AG04450 (cell line): ENCODE data around the gene LDHA. TPM values are rescaled to one million over a fixed set of nuclear protein-coding genes. Genes with fewer than 3 reads are reported as not detected.

Experiments
- CTCF ChIA-PET: fragments of 300-600, 350-600 bp; formaldehyde crosslinking; extraction: SDS; loops from one replicate; lab custom pipeline; 2022; ENCODE audit warnings: antibody characterized with exemption, inconsistent platforms; lab: Charles Lee
- POLR2A ChIA-PET: fragments of 350-600 bp; formaldehyde crosslinking; extraction: SDS; loops from one replicate; lab custom pipeline; 2021; ENCODE audit warnings: antibody characterized with exemption, inconsistent platforms; lab: Yijun Ruan, JAX
- DNase-seq: peaks from one replicate; pipeline ENCODE4 v3.0.0-alpha.2; 2011; ENCODE audit warnings: low read depth, low spot score
- H3K27ac ChIP-seq: one replicate; pipeline ENCODE4 v1.5.1; 2012; ENCODE audit warnings: low read depth, low read length, control low read depth
- H3K27me3 ChIP-seq: one replicate; pipeline ENCODE4 v1.6.0; 2012; ENCODE audit warnings: low read length; ENCODE audit not compliant: control insufficient read depth, insufficient read depth
- H3K4me3 ChIP-seq: 2 replicates; pipeline ENCODE4 v1.5.1; 2011; ENCODE audit warnings: mild to moderate bottlenecking, low read depth, low read length, control low read depth
- H3K9me3 ChIP-seq: 2 replicates; pipeline ENCODE4 v1.5.1; 2012; ENCODE audit warnings: low read length; ENCODE audit not compliant: control insufficient read depth, insufficient read depth
- polyA plus RNA-seq: library from polyadenylated mRNA; depleted of rRNA; stranded (reverse); fragments of >200 nt; gene quantifications from 2 replicates; pipeline ENCODE4 v1.2.3, GENCODE V29; 2011
- TF ChIP-seq, protein P1 (sequence below): IDR thresholded peaks from 2 replicates; pipeline ENCODE4 v1.5.1; 2011; ENCODE audit warnings: low read depth, low read length, control low read depth, inconsistent platforms

Gene LDHA
- polyA plus RNA-seq, 1 experiment, result 887 TPM

DNA sequence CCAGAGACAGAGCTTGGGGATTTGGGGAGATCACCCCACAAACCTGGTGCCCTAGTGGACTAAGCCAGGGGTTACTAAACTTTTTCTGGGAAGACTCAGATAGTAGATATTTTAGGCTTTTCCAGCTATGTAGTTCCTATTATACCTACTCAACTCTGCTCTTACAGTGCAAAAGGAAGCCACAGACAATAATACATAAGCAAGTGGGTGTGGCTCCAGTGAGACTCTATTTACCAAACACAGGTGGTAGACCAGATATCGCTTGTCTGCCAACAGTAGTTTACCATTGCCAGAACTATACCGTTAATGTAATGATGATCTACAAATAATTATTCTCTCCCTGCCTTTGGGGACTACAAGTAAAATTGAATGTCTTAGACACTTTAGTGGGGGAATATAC, 24.7 kb downstream of the LDHA start:
- no peak overlapping the region for H3K27ac ChIP-seq
- CTCF ChIA-PET, result no interaction called here
- H3K4me3 ChIP-seq, result no peak overlapping the region
- no peaks in the 10 kb centered on the region for H3K9me3 ChIP-seq
- POLR2A ChIA-PET, result no interaction called here
- no peak for DNase-seq
- TF ChIP-seq, protein P1, sequence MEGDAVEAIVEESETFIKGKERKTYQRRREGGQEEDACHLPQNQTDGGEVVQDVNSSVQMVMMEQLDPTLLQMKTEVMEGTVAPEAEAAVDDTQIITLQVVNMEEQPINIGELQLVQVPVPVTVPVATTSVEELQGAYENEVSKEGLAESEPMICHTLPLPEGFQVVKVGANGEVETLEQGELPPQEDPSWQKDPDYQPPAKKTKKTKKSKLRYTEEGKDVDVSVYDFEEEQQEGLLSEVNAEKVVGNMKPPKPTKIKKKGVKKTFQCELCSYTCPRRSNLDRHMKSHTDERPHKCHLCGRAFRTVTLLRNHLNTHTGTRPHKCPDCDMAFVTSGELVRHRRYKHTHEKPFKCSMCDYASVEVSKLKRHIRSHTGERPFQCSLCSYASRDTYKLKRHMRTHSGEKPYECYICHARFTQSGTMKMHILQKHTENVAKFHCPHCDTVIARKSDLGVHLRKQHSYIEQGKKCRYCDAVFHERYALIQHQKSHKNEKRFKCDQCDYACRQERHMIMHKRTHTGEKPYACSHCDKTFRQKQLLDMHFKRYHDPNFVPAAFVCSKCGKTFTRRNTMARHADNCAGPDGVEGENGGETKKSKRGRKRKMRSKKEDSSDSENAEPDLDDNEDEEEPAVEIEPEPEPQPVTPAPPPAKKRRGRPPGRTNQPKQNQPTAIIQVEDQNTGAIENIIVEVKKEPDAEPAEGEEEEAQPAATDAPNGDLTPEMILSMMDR, result no peak
- H3K27me3 ChIP-seq, result no peaks in the 10 kb centered on the region

DNA sequence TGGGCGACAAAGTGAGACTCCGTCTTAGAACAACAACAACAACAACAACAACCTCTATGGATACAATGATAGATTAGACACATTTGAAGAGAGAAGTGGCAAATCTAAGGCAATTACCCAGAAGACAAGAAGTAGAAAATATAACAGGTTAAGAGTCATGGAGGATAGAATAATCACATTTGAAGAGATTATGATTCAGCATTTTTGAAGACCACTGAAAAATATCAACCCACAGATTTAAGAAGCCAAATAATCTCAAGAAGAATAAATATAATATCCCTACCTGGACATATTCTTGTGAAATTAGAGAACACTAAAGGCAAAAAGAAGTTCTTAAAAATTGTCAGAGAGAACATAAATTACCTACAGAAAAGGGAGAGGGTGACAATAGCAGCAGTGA, 25.7 kb downstream of the LDHA start:
- POLR2A ChIA-PET, result no interaction called here
- DNase-seq, result no peak
- CTCF ChIA-PET, result no interaction called here

DNA sequence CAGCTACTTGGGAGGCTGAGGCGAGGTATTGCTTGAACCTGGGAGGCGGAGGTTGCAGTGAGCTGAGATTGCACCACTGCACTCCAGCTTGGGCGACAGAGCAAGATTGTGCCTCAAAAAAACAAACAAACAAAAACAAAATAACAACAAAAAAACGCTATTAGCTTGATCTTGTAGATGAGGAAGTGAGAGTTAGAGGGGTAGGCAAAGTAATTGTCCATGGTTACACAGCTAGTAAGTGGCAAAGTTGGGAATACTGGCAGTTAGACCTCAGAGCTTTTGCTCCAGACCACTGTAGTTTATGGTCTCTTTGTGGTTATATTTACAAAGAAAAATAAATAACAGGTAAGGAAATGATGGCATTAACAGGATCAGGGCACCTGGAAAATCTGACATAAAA, 32.9 kb downstream of the LDHA start:
- no peak overlapping the region for H3K4me3 ChIP-seq
- ChIA-PET POLR2A (no interaction called here), CTCF (interaction anchor here (0.5 kb wide), 2 partner anchors 278 to 285 kb away, joined by 3 to 4 read pairs; no protein-coding TSS in a partner anchor)
- no peak for DNase-seq
- no peak overlapping the region for H3K27ac ChIP-seq
- H3K9me3 ChIP-seq, result no peaks in the 10 kb centered on the region
- TF ChIP-seq, protein P1, result no peak
- H3K27me3 ChIP-seq, result no peaks in the 10 kb centered on the region

More for the DNA sequence above, 25.7 kb downstream of the LDHA start:
- TF ChIP-seq, protein P1, result no peak
- Histone ChIP-seq H3K4me3 (no peak overlapping the region), H3K27me3 (no peaks in the 10 kb centered on the region), H3K9me3 (no peaks in the 10 kb centered on the region), H3K27ac (no peak overlapping the region)

DNA sequence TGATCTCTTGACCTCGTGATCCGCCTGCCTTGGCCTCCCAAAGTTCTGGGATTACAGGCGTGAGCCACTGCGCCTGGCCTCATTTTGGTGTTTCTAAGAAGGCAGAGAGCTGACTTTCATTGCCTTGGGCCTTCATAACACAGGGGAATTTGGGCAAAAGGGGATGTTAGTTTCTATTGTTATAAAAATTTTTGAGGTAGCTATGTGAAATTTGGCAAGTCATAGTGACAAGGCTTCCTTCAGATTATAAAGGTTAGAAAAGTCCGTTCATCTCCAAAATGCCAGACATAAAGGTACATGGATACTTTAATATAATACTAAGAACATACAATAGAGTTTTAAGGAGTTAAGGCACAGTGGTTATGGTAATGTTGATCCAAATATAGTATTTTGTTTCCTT, 35.0 kb downstream of the LDHA start:
- ChIA-PET CTCF (no interaction called here), POLR2A (no interaction called here)
- no peaks in the 10 kb centered on the region for H3K27me3 ChIP-seq
- TF ChIP-seq, protein P1, result no peak
- no peak overlapping the region for H3K4me3 ChIP-seq
- H3K9me3 ChIP-seq, result no peaks in the 10 kb centered on the region
- DNase-seq, result no peak
- H3K27ac ChIP-seq, result no peak overlapping the region

DNA sequence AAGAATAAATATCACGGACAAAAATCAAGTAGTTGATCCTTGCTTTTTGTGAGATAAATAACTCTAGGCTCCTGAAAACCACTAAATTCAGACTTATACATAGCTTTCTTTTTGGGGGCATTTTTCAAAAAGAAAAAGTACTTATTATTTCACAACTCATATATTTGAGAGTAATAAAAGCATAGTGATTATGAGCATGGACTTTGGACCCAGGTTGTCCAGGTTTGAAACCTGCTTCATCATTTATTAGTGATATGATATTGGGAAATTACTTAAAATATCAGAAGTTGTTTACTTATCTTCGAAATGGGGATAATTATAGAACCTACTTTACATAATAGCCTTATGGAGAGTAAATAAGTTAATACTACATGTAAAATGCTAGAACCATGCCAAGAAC, 44.3 kb downstream of the LDHA start:
- Histone ChIP-seq H3K27ac (no peak overlapping the region), H3K9me3 (peaks cover 3% of the 10 kb centered on the region; the same call in 1 of the 2 replicates), H3K27me3 (no peaks in the 10 kb centered on the region), H3K4me3 (no peak overlapping the region)
- TF ChIP-seq, protein P1, result no peak
- ChIA-PET POLR2A (no interaction called here), CTCF (no interaction called here)
- no peak for DNase-seq
